GM12891 (cell line): ENCODE results near the gene UBE2E1.

Experiments used
- POLR2A ChIP-seq: IDR thresholded peaks from 2 replicates; pipeline ENCODE4 v1.6.1; 2011; ENCODE audit warnings: low read depth, low read length, control low read depth
- POLR2AphosphoS5 ChIP-seq: IDR thresholded peaks from 2 replicates; pipeline ENCODE4 v1.6.1; 2011; ENCODE audit warnings: low read depth, low read length, control low read depth
- POU2F2 ChIP-seq: IDR thresholded peaks from 2 replicates; pipeline ENCODE4 v1.6.1; 2011; ENCODE audit warnings: low read depth, mild to moderate bottlenecking, control low read depth, low read length, moderate library complexity
- SPI1 ChIP-seq: IDR thresholded peaks from 2 replicates; pipeline ENCODE4 v1.6.1; 2011; ENCODE audit warnings: low read depth, low read length, control low read depth
- TAF1 ChIP-seq: IDR thresholded peaks from 2 replicates; pipeline ENCODE4 v1.6.1; 2011; ENCODE audit warnings: low read depth, low read length, control low read depth

DNA sequence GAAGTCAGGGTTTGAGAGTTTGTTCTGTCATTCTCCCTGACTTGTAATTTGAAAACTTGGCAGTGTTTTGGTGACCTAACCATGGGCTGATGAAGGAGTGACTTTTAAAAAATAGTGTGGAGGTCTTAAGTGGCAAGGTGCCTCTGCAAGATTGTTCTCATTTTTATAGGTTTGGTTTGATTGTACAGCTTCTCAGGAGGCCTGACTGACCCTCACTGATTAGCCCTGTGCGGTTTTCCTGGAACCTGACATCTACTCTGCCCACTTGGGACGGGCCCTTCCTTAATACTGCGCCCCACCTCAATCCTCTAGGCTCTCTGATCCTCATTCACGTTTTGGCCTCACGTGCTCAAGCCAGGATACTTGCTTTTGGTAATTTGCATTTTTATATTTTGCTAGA is 2.8 kb downstream of the UBE2E1 start:
- TF ChIP-seq TAF1 = no peak
- no peak for TF ChIP-seq POLR2AphosphoS5
- no peak for TF ChIP-seq POLR2A
- no peak for TF ChIP-seq SPI1
- no peak for TF ChIP-seq POU2F2
